GM12891 (cell line): ENCODE results near the gene DENND1A.

Experiments used
- PAX5 ChIP-seq: IDR thresholded peaks from 2 replicates; pipeline ENCODE4 v1.6.1; 2011; ENCODE audit warnings: low read length, moderate library complexity, mild to moderate bottlenecking; ENCODE audit not compliant: insufficient read depth, severe bottlenecking
- POLR2A ChIP-seq: IDR thresholded peaks from 2 replicates; pipeline ENCODE4 v1.6.1; 2011; ENCODE audit warnings: low read depth, low read length, control low read depth
- POLR2AphosphoS5 ChIP-seq: IDR thresholded peaks from 2 replicates; pipeline ENCODE4 v1.6.1; 2011; ENCODE audit warnings: low read depth, low read length, control low read depth
- POU2F2 ChIP-seq: IDR thresholded peaks from 2 replicates; pipeline ENCODE4 v1.6.1; 2011; ENCODE audit warnings: low read depth, mild to moderate bottlenecking, control low read depth, low read length, moderate library complexity
- SPI1 ChIP-seq: IDR thresholded peaks from 2 replicates; pipeline ENCODE4 v1.6.1; 2011; ENCODE audit warnings: low read depth, low read length, control low read depth
- TAF1 ChIP-seq: IDR thresholded peaks from 2 replicates; pipeline ENCODE4 v1.6.1; 2011; ENCODE audit warnings: low read depth, low read length, control low read depth

DNA sequence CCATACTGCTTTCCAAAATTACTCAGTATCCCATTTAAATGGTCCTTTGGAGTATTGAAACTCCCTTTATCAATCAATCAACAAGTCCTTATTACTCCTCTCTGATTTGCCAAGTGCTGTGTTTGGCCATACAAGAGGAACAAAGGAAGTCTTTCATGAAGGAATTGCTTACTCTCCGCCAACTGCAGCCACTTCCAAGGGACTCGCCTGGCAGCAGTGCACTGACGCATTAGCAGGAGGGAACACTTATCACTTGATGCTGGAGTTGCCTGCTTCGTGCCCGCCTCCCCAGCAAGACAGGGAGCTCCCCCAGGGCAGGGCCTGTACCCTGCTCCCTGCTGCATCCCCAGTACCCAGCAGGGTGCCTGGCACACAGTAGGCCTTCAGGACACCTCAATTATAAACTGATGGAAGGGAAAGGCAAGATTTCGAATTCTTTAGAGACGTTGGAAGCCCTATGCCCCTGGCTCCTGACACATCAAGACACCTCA, 476.1 kb downstream of the DENND1A start:
- TF ChIP-seq POLR2A: no peak
- no peak for TF ChIP-seq POLR2AphosphoS5
- no peak for TF ChIP-seq TAF1
- TF ChIP-seq PAX5: no peak
- TF ChIP-seq SPI1: no peak
- no peak for TF ChIP-seq POU2F2
